ACC112 (cell line): ENCODE data around the gene COPS9.

ENCODE experiments used
- H2AFZ ChIP-seq: fragments of 200-600 bp; sonication (generic); one replicate; pipeline ENCODE4 v1.6.0; 2017; ENCODE audit warnings: antibody characterized with exemption, low read length; ENCODE audit not compliant: unreplicated experiment
- H3K27ac ChIP-seq: fragments of 200-600 bp; sonication (generic); 2 replicates; pipeline ENCODE4 v1.5.1; 2014; ENCODE audit warnings: low read depth, mild to moderate bottlenecking, antibody characterized with exemption, low read length, moderate library complexity
- H3K27me3 ChIP-seq: fragments of 200-600 bp; sonication (generic); 2 replicates; pipeline ENCODE4 v1.6.1; 2014; ENCODE audit warnings: mild to moderate bottlenecking, antibody characterized with exemption, low read length, moderate library complexity, mixed read lengths; ENCODE audit not compliant: insufficient read depth
- H3K36me3 ChIP-seq: fragments of 200-600 bp; sonication (generic); 2 replicates; pipeline ENCODE4 v1.6.1; 2016; ENCODE audit warnings: mild to moderate bottlenecking, antibody characterized with exemption, low read length, moderate library complexity, mixed read lengths; ENCODE audit not compliant: insufficient read depth
- H3K4me1 ChIP-seq: fragments of 200-600 bp; sonication (generic); one replicate; pipeline ENCODE4 v1.6.1; 2016; ENCODE audit warnings: low read length, mixed read lengths; ENCODE audit not compliant: insufficient read depth, unreplicated experiment, control insufficient read depth
- H3K4me3 ChIP-seq: fragments of 200-600 bp; sonication (generic); 2 replicates; pipeline ENCODE4 v1.5.1; 2014; ENCODE audit warnings: mild to moderate bottlenecking, low read depth, low read length
- H3K79me2 ChIP-seq: fragments of 200-600 bp; sonication (generic); one replicate; pipeline ENCODE4 v1.6.0; 2016; ENCODE audit warnings: low read length; ENCODE audit not compliant: control insufficient read depth, unreplicated experiment, insufficient read depth

COPS9 gene

DNA sequence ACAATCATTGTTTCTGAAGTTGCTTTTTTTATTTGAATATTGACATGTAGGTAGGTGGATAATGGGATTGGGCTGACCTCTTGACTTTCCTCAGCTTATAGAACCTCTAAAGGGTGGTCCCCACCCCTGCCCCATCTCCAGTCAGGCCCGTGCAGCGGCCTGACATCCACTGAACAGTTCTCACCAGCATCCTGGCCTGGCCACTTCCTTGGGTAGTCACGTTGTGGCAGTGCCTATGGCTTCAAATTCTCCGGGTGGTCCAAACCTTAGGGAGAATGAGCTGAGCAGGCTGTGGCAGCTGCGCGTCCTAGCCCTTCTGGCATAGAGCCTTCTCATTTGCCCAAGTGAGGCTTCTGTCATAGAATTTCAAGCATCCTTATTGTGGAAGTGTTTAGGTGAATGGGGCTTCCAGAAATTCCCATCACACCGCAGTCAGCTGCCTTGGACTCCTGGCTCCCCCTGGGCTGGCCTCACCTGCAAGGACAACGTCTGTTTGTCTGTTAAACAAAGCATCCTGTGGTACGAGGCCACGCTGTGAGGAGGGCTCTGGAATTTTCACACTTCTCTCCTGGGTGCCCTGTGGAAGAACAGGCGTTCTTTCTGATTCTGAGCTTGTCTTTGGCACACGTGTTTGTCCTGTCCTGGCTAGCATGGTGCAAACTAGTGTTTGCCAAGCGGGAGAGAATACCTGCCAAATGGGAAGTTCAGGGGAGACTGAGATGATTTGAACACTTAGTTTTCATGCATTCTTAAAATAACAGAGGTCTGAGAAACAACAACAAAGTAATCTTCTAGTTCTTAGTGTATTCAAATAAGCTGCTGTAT lies 36.2 kb upstream of the COPS9 start:
- Histone ChIP-seq H3K27me3 (peaks cover 70% of the 10 kb centered on the region), H3K4me3 (no peak overlapping the region), H3K27ac (no peak overlapping the region), H3K79me2 (no peaks in the 10 kb centered on the region), H2AFZ (no peak overlapping the region), H3K36me3 (no peaks in the 10 kb centered on the region), H3K4me1 (no peaks in the 10 kb centered on the region)

- H3K4me3 ChIP-seq: no peak overlapping the region
- no peak overlapping the region for H3K27ac ChIP-seq
- H3K79me2 ChIP-seq: no peaks in the 10 kb centered on the region
- H3K36me3 ChIP-seq: no peaks in the 10 kb centered on the region
- H2AFZ ChIP-seq: no peak overlapping the region
- no peaks in the 10 kb centered on the region for H3K4me1 ChIP-seq
- peaks cover 65% of the 10 kb centered on the region for H3K27me3 ChIP-seq
Observed at GRCh38 chr2:240170883-240171282, 34.8 kb upstream of the COPS9 start.

DNA sequence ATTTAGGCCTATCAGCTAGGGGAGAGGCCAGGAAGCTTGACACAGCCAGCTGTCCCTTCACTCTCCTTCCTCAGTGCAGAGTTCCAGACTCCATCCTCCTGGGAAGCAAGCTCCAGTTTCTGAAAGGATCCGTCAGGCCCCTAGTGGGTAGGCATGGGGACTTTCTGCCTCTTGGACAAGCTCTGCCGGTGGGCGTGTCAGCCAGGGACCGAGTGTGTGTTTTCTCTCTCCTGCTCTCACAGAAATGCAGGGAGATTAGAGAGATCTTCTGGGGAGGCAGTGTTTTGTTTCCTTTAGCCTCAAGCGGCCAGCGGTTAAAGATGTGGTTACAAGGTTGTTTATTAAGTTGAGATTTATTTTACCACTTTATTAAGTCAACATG lies 34.2 kb upstream of the COPS9 start:
- no peaks in the 10 kb centered on the region for H3K4me1 ChIP-seq
- H3K36me3 ChIP-seq: no peaks in the 10 kb centered on the region
- no peak overlapping the region for H3K27ac ChIP-seq
- H3K4me3 ChIP-seq: no peak overlapping the region
- no peak overlapping the region for H2AFZ ChIP-seq
- H3K79me2 ChIP-seq: no peaks in the 10 kb centered on the region
- H3K27me3 ChIP-seq: peaks cover 60% of the 10 kb centered on the region

DNA sequence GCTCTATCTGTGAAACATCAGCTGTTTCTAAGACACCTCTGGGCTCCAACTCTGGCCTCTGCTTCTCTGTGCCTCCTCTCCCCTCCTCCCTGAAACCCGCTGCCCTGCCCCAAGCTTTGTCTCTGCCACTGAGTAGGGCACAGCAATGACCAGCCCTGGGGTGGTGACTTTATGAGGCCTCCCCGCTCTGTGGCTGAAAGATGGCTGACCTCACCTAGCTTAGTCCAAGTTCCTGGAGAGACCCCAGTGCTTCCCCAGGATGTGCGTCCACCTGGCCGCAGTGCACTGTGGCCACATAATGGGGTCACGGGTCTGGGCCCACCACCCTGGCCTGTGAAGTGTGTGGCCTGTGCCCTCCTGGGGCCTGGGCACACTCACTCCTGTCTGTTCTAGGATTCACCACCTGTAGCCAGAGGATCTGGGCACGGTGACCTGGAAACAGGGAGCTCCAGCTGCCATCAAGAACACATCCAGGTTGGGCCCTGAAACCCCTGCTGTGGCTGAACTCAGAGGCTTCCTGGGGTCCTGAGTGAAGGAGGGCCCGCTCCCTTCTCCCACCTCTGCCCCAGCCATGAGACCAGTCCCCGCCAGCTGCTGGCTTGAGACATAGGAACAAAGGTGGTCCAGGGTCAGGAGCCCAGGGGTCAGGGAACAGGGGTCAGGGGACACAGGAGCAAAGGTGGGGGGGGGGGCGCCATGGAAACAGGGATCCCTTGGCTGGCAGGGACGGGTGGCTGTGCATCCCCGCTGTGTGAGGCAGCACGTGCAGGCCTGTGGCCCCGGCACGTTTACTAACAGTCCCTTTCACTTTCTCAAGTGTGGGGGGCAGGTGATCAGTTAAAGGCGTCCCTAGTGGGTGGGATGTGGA lies 33.6 kb upstream of the COPS9 start:
- no peaks in the 10 kb centered on the region for H3K4me1 ChIP-seq
- no peak overlapping the region for H3K27ac ChIP-seq
- H3K27me3 ChIP-seq: peaks cover 54% of the 10 kb centered on the region
- no peaks in the 10 kb centered on the region for H3K79me2 ChIP-seq
- H3K36me3 ChIP-seq: no peaks in the 10 kb centered on the region
- no peak overlapping the region for H2AFZ ChIP-seq
- H3K4me3 ChIP-seq: no peak overlapping the region

- no peak overlapping the region for H2AFZ ChIP-seq
- H3K79me2 ChIP-seq: no peaks in the 10 kb centered on the region
- H3K27me3 ChIP-seq: peaks cover 44% of the 10 kb centered on the region
- H3K4me1 ChIP-seq: no peaks in the 10 kb centered on the region
- H3K4me3 ChIP-seq: no peak overlapping the region
- H3K27ac ChIP-seq: no peak overlapping the region
- H3K36me3 ChIP-seq: no peaks in the 10 kb centered on the region
Observed at GRCh38 chr2:240168546-240169361, 32.6 kb upstream of the COPS9 start.

DNA sequence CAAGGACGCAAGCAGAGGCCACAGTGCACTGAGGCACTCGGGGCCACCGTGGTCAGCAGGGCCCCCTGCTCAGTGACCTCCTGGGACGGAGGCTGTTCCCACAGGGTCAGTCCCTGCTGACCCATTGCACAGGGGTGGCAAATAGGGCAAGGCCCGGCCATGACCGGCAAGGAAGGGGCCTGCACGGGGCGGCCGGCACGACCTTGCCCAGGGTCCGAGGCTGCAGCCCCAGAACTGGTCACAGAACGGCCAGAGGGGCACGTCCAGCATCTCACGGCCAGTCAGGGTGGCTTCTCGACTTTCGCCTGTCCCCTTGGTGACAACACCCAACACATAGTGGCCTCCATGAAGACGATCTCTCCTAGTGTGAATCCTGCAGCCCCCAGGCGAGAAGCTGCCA lies 31.9 kb upstream of the COPS9 start:
- Histone ChIP-seq H3K27me3 (peaks cover 39% of the 10 kb centered on the region), H2AFZ (no peak overlapping the region), H3K4me3 (no peak overlapping the region), H3K79me2 (no peaks in the 10 kb centered on the region), H3K27ac (no peak overlapping the region), H3K36me3 (no peaks in the 10 kb centered on the region), H3K4me1 (no peaks in the 10 kb centered on the region)

DNA sequence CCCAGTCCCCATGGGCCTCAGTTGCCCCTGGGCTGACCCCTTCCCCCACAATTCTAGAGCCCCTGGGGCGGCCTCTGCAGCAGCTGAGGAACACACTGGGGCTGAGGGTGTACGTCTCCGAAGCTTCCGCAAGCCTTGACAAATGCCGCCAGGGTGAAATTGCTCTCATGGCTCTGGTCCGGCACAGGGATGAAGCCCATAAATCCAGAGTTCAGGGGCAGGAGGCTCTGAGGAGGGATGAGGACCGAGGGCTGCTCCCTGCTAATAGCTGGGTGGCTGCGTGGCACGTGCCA lies 31.4 kb upstream of the COPS9 start:
- Histone ChIP-seq H2AFZ (no peak overlapping the region), H3K4me3 (no peak overlapping the region), H3K79me2 (no peaks in the 10 kb centered on the region), H3K4me1 (no peaks in the 10 kb centered on the region), H3K27me3 (peaks cover 40% of the 10 kb centered on the region), H3K36me3 (no peaks in the 10 kb centered on the region), H3K27ac (no peak overlapping the region)

DNA sequence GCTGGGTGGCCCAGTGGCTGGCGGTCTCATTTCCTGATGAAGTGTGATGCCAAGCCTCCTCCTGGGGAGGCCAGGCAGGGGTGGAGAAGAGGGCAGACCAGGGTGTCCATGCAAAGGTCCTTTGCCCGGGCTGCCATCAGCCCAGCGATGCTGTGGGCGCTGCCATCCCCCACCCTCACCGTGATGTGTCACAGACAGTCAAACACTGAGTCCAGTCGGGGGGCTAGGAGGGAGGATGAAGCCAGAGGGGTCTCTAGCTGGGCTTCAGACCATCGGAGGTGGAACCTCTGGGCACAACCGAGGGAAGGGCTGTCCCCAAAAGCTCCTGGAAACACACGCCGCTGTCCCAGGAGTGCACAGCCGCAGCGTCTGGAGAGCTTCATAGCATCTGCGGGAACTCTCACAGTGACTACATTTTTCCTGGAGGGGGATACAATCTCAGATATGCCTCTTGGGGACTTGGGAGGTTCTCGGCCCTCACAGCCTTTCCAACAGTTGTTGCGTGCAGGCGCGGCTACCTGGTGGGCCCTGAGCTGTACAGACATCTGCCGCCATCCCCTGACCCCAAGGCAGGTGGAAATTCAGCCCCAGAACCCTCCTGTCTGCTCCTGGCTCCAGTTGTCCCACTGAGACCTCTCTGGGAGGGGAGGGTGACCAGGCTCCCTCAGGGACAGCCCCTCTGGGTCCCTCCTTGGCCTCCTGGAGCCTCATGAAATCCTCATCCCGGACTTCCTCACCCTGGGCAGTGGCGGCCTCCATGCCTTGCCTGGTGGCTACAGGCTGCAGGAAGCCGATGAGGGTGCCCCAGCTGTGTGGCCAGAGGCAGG lies 30.9 kb upstream of the COPS9 start:
- no peak overlapping the region for H3K4me3 ChIP-seq
- H3K79me2 ChIP-seq: no peaks in the 10 kb centered on the region
- H3K4me1 ChIP-seq: no peaks in the 10 kb centered on the region
- peaks cover 38% of the 10 kb centered on the region for H3K27me3 ChIP-seq
- no peak overlapping the region for H2AFZ ChIP-seq
- H3K36me3 ChIP-seq: no peaks in the 10 kb centered on the region
- no peak overlapping the region for H3K27ac ChIP-seq

- H3K36me3 ChIP-seq: no peaks in the 10 kb centered on the region
- H2AFZ ChIP-seq: no peak overlapping the region
- H3K27me3 ChIP-seq: peaks cover 30% of the 10 kb centered on the region
- H3K4me1 ChIP-seq: no peaks in the 10 kb centered on the region
- no peaks in the 10 kb centered on the region for H3K79me2 ChIP-seq
- no peak overlapping the region for H3K27ac ChIP-seq
- no peak overlapping the region for H3K4me3 ChIP-seq
Observed at GRCh38 chr2:240166191-240166590, 30.1 kb upstream of the COPS9 start.

DNA sequence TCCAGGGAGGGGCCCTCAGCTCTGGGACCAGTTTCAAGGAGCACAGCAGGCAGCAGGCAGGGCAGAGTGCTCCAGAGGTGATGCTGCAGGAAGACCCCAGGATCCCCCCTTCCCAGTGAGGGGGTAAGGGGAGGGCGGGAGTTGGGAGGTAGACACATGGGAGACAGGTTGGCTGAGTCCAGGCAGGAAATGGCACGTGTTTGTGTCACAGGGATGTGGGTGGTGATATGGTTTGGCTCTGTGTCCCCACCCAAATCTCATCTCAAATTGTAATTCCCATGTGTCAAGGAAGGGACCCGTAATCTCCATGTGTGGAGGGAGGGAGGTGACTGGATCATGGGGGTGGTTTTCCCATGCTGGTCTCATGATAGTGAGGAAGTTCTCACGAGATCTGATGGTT lies 29.6 kb upstream of the COPS9 start:
- Histone ChIP-seq H3K27me3 (peaks cover 25% of the 10 kb centered on the region), H3K79me2 (no peaks in the 10 kb centered on the region), H3K27ac (no peak overlapping the region), H3K4me3 (no peak overlapping the region), H2AFZ (no peak overlapping the region), H3K4me1 (no peaks in the 10 kb centered on the region), H3K36me3 (no peaks in the 10 kb centered on the region)
